Measurements from ENCODE around the gene HUNK. TPM values are rescaled to one million over a fixed set of nuclear protein-coding genes. Genes with fewer than 3 reads are reported as not detected.

HUNK gene
- total and polyA plus RNA-seq, 2 donors from 2014 or later = 2.7 to 17.2 TPM

- no peaks in the 10 kb centered on the region for H3K36me3 ChIP-seq (ENCODE audit: control insufficient read depth in 2 of 3, insufficient read depth in 3 of 3, low read length in 3 of 3)
- no peaks in the 10 kb centered on the region for H3K27me3 ChIP-seq (ENCODE audit: control insufficient read depth, insufficient read depth, low read length)
- DNase-seq (peak in 1 of 5 donors; percentile 34), FAIRE-seq (no peak)
- intact Hi-C loops (cut with DNase I) = no loop called here
- H3K9ac ChIP-seq (ENCODE audit: low read length in 3 of 3) = peak overlapping the region in 1 of 3 donors; percentile 9
- peaks cover 0 to 16% (median 13%) of the 10 kb centered on the region in 3 donors for H3K4me1 ChIP-seq (ENCODE audit: control insufficient read depth in 2 of 3, insufficient read depth in 2 of 3, low read depth in 1 of 3, low read length in 3 of 3)
- TF ChIP-seq CTCF (IDR thresholded peaks at IDR 0.05; ENCODE audit: borderline replicate concordance, extremely low read depth, insufficient read depth) = no peak
- no peak overlapping the region for H3K4me3 ChIP-seq (ENCODE audit: low read length in 3 of 3)
- H3K9me3 ChIP-seq (ENCODE audit: control insufficient read depth in 2 of 3, insufficient read depth in 1 of 3, low read length in 3 of 3) = no peaks in the 10 kb centered on the region
- H3K27ac ChIP-seq (ENCODE audit: low read depth in 2 of 2, low read length in 2 of 2) = peak overlapping the region; percentile 12 to 45
Measured at GRCh38 chr21:31879241-31879650, 6.4 kb downstream of the HUNK start.

- Histone ChIP-seq H3K27me3 (ENCODE audit: control insufficient read depth, insufficient read depth, low read length) (no peaks in the 10 kb centered on the region), H3K4me3 (ENCODE audit: low read length in 3 of 3) (no peak overlapping the region), H3K9me3 (ENCODE audit: control insufficient read depth in 2 of 3, insufficient read depth in 1 of 3, low read length in 3 of 3) (no peaks in the 10 kb centered on the region), H3K9ac (ENCODE audit: low read length in 3 of 3) (no peak overlapping the region), H3K27ac (ENCODE audit: low read depth in 2 of 2, low read length in 2 of 2) (peak overlapping the region in 1 of 2 donors; percentile 12), H3K36me3 (ENCODE audit: control insufficient read depth in 2 of 3, insufficient read depth in 3 of 3, low read length in 3 of 3) (no peaks in the 10 kb centered on the region), H3K4me1 (ENCODE audit: control insufficient read depth in 2 of 3, insufficient read depth in 2 of 3, low read depth in 1 of 3, low read length in 3 of 3) (peaks cover 0 to 16% (median 13%) of the 10 kb centered on the region in 3 donors)
- intact Hi-C loops (cut with DNase I) = no loop called here
- FAIRE-seq (no peak), DNase-seq (peak in 1 of 5 donors; percentile 26)
- TF ChIP-seq CTCF (IDR thresholded peaks at IDR 0.05; ENCODE audit: borderline replicate concordance, extremely low read depth, insufficient read depth) = no peak
Measured at GRCh38 chr21:31879911-31880310, 7.1 kb downstream of the HUNK start.

GRCh38 chr21:31880816-31881215 is 8.0 kb downstream of the HUNK start:
- FAIRE-seq = no peak
- Histone ChIP-seq H3K9ac (ENCODE audit: low read length in 3 of 3) (no peak overlapping the region), H3K9me3 (ENCODE audit: control insufficient read depth in 2 of 3, insufficient read depth in 1 of 3, low read length in 3 of 3) (no peaks in the 10 kb centered on the region), H3K4me1 (ENCODE audit: control insufficient read depth in 2 of 3, insufficient read depth in 2 of 3, low read depth in 1 of 3, low read length in 3 of 3) (peaks cover 0 to 16% (median 13%) of the 10 kb centered on the region in 3 donors), H3K36me3 (ENCODE audit: control insufficient read depth in 2 of 3, insufficient read depth in 3 of 3, low read length in 3 of 3) (no peaks in the 10 kb centered on the region), H3K27me3 (ENCODE audit: control insufficient read depth, insufficient read depth, low read length) (no peaks in the 10 kb centered on the region), H3K27ac (ENCODE audit: low read depth in 2 of 2, low read length in 2 of 2) (no peak overlapping the region), H3K4me3 (ENCODE audit: low read length in 3 of 3) (no peak overlapping the region)
- TF ChIP-seq CTCF (IDR thresholded peaks at IDR 0.05; ENCODE audit: borderline replicate concordance, extremely low read depth, insufficient read depth) = no peak
- DNase-seq = peak in 1 of 5 donors; percentile 33
- intact Hi-C loops (cut with DNase I) = no loop called here

- Histone ChIP-seq H3K27ac (ENCODE audit: low read depth in 2 of 2, low read length in 2 of 2) (no peak overlapping the region), H3K27me3 (ENCODE audit: control insufficient read depth, insufficient read depth, low read length) (no peaks in the 10 kb centered on the region), H3K4me3 (ENCODE audit: low read length in 3 of 3) (no peak overlapping the region), H3K9ac (ENCODE audit: low read length in 3 of 3) (no peak overlapping the region), H3K36me3 (ENCODE audit: control insufficient read depth in 2 of 3, insufficient read depth in 3 of 3, low read length in 3 of 3) (no peaks in the 10 kb centered on the region), H3K4me1 (ENCODE audit: control insufficient read depth in 2 of 3, insufficient read depth in 2 of 3, low read depth in 1 of 3, low read length in 3 of 3) (peaks cover 0 to 13% (median 10%) of the 10 kb centered on the region in 3 donors), H3K9me3 (ENCODE audit: control insufficient read depth in 2 of 3, insufficient read depth in 1 of 3, low read length in 3 of 3) (no peaks in the 10 kb centered on the region)
- DNase-seq = no peak
- TF ChIP-seq CTCF (IDR thresholded peaks at IDR 0.05; ENCODE audit: borderline replicate concordance, extremely low read depth, insufficient read depth) = no peak
- intact Hi-C loops (cut with DNase I) = no loop called here
- FAIRE-seq = no peak
Measured at GRCh38 chr21:31882711-31883110, 9.9 kb downstream of the HUNK start.

Measured in kidney (tissue), 14 donors.